Measurements from ENCODE around the gene SLC45A1.

Gene SLC45A1

GRCh38 chr1:8352886-8353785 lies 35.2 kb downstream of the SLC45A1 start:
- no peak for DNase-seq (ENCODE audit: low read depth in 2 of 2)

GRCh38 chr1:8354038-8354437 lies 36.1 kb downstream of the SLC45A1 start:
- DNase-seq (ENCODE audit: low read depth in 2 of 2): no peak

- DNase-seq (ENCODE audit: low read depth in 2 of 2): no peak
Measured at GRCh38 chr1:8355439-8356255, 37.7 kb downstream of the SLC45A1 start.

GRCh38 chr1:8356256-8357209 lies 38.6 kb downstream of the SLC45A1 start:
- DNase-seq (ENCODE audit: low read depth in 2 of 2): no peak

GRCh38 chr1:8357329-8358101 lies 39.6 kb downstream of the SLC45A1 start:
- DNase-seq (ENCODE audit: low read depth in 2 of 2): no peak

GRCh38 chr1:8358241-8358896 lies 40.5 kb downstream of the SLC45A1 start:
- no peak for DNase-seq (ENCODE audit: low read depth in 2 of 2)

GRCh38 chr1:8358897-8359616 lies 41.1 kb downstream of the SLC45A1 start:
- no peak for DNase-seq (ENCODE audit: low read depth in 2 of 2)

GRCh38 chr1:8359617-8360481 lies 41.9 kb downstream of the SLC45A1 start:
- no peak for DNase-seq (ENCODE audit: low read depth in 2 of 2)

- no peak for DNase-seq (ENCODE audit: low read depth in 2 of 2)
Measured at GRCh38 chr1:8360493-8361197, 42.7 kb downstream of the SLC45A1 start.

- DNase-seq (ENCODE audit: low read depth in 2 of 2): no peak
Measured at GRCh38 chr1:8361198-8361849, 43.4 kb downstream of the SLC45A1 start.

- no peak for DNase-seq (ENCODE audit: low read depth in 2 of 2)
Measured at GRCh38 chr1:8362701-8363101, 44.8 kb downstream of the SLC45A1 start.

GRCh38 chr1:8363186-8363766 lies 45.4 kb downstream of the SLC45A1 start:
- no peak for DNase-seq (ENCODE audit: low read depth in 2 of 2)

GRCh38 chr1:8363767-8364301 lies 45.9 kb downstream of the SLC45A1 start:
- DNase-seq (ENCODE audit: low read depth in 2 of 2): no peak

- no peak for DNase-seq (ENCODE audit: low read depth in 2 of 2)
Measured at GRCh38 chr1:8364528-8365442, 46.9 kb downstream of the SLC45A1 start.

GRCh38 chr1:8365661-8366362 lies 47.9 kb downstream of the SLC45A1 start:
- DNase-seq (ENCODE audit: low read depth in 2 of 2): no peak

Data from stimulated activated CD4-positive, alpha-beta T cell treated with anti-CD3 and anti-CD28 coated beads, Interleukin-1b, Interleukin-23, amount 100 ng/mL, for 1 hour (primary cell).